NCI-H2029 (cell line): ENCODE measurements around the gene CCSER1.

ENCODE experiments used
- DNase-seq: peaks from one replicate; lab custom pipeline; 2025; lab: John Stamatoyannopoulos, UW

Gene CCSER1

GRCh38 chr4:90570615-90571014 lies 443.4 kb downstream of the CCSER1 start:
- no peak for DNase-seq

- no peak for DNase-seq
These were observed 445.8 kb downstream of the CCSER1 start for GRCh38 chr4:90572996-90573395.

GRCh38 chr4:90575371-90575770 lies 448.2 kb downstream of the CCSER1 start:
- no peak for DNase-seq

GRCh38 chr4:90580326-90580725 lies 453.1 kb downstream of the CCSER1 start:
- DNase-seq, result no peak

- DNase-seq, result no peak
These were observed 454.9 kb downstream of the CCSER1 start for GRCh38 chr4:90582087-90582486.

- no peak for DNase-seq
These were observed 456.9 kb downstream of the CCSER1 start for GRCh38 chr4:90584051-90584450.

- no peak for DNase-seq
These were observed 458.8 kb downstream of the CCSER1 start for GRCh38 chr4:90585961-90586360.

- no peak for DNase-seq
These were observed 459.6 kb downstream of the CCSER1 start for GRCh38 chr4:90586799-90587198.

- DNase-seq, result no peak
These were observed 470.7 kb downstream of the CCSER1 start for GRCh38 chr4:90597927-90598326.

- no peak for DNase-seq
These were observed 471.5 kb downstream of the CCSER1 start for GRCh38 chr4:90598741-90599140.

- DNase-seq, result no peak
These were observed 475.5 kb downstream of the CCSER1 start for GRCh38 chr4:90602726-90603125.

- DNase-seq, result no peak
These were observed 476.3 kb downstream of the CCSER1 start for GRCh38 chr4:90603540-90603939.

- no peak for DNase-seq
These were observed 479.6 kb downstream of the CCSER1 start for GRCh38 chr4:90606781-90607180.

- no peak for DNase-seq
These were observed 487.2 kb downstream of the CCSER1 start for GRCh38 chr4:90614371-90614770.

- no peak for DNase-seq
These were observed 493.9 kb downstream of the CCSER1 start for GRCh38 chr4:90621080-90621479.

- no peak for DNase-seq
These were observed 497.6 kb downstream of the CCSER1 start for GRCh38 chr4:90624781-90625180.

- DNase-seq, result no peak
These were observed 514.8 kb downstream of the CCSER1 start for GRCh38 chr4:90641861-90642599.

GRCh38 chr4:90643156-90643555 lies 516.0 kb downstream of the CCSER1 start:
- DNase-seq, result no peak

GRCh38 chr4:90648311-90648710 lies 521.1 kb downstream of the CCSER1 start:
- DNase-seq, result no peak

GRCh38 chr4:90648791-90649190 lies 521.6 kb downstream of the CCSER1 start:
- no peak for DNase-seq

GRCh38 chr4:90660672-90661071 lies 533.5 kb downstream of the CCSER1 start:
- no peak for DNase-seq

- no peak for DNase-seq
These were observed 543.0 kb downstream of the CCSER1 start for GRCh38 chr4:90670183-90670582.

GRCh38 chr4:90689739-90690138 lies 562.5 kb downstream of the CCSER1 start:
- DNase-seq, result no peak

- DNase-seq, result no peak
These were observed 568.2 kb downstream of the CCSER1 start for GRCh38 chr4:90695411-90695810.
